Ectodermal cell (in vitro differentiated cells): ENCODE measurements around the gene GABRD.

Experiments used
- H3K27ac ChIP-seq: 2 replicates; pipeline ENCODE4 v1.7.0; 2013; ENCODE audit warnings: mild to moderate bottlenecking, low read depth, low read length; ENCODE audit not compliant: insufficient read depth, poor library complexity, severe bottlenecking
- H3K27me3 ChIP-seq: 2 replicates; pipeline ENCODE4 v1.7.0; 2013; ENCODE audit warnings: mild to moderate bottlenecking, low read length; ENCODE audit not compliant: insufficient read depth, control insufficient read depth, poor library complexity, severe bottlenecking
- H3K36me3 ChIP-seq: one replicate; pipeline ENCODE4 v1.7.0; 2013; ENCODE audit warnings: low read length; ENCODE audit not compliant: control insufficient read depth, insufficient read depth
- H3K4me1 ChIP-seq: one replicate; pipeline ENCODE4 v1.7.0; 2013; ENCODE audit warnings: low read length; ENCODE audit not compliant: control insufficient read depth, insufficient read depth
- H3K4me3 ChIP-seq: 2 replicates; pipeline ENCODE4 v1.7.0; 2013; ENCODE audit warnings: low read depth, low read length, control low read depth; ENCODE audit not compliant: insufficient read depth
- H3K9me3 ChIP-seq: 2 replicates; pipeline ENCODE4 v1.7.0; 2013; ENCODE audit warnings: mild to moderate bottlenecking, low read length, moderate library complexity; ENCODE audit not compliant: control insufficient read depth
- WGBS, 2 experiments: methylation state at CpG; one replicate each; pipeline ENCODE4 v1.1.7; 2013; ENCODE audit warnings: missing lambda C conversion rate in 2 of 2; 5-methylcytosine and 5-hydroxymethylcytosine counted together

Gene GABRD

GRCh38 chr1:2027961-2028583, 8.9 kb downstream of the GABRD start:
- H3K27ac ChIP-seq: no peak overlapping the region
- H3K9me3 ChIP-seq: no peaks in the 10 kb centered on the region
- 92% methylated on average over 46 of the region's 46 CpGs for WGBS, 2 experiments
- H3K4me3 ChIP-seq: no peak overlapping the region
- H3K4me1 ChIP-seq: peaks cover 12% of the 10 kb centered on the region
- no peaks in the 10 kb centered on the region for H3K27me3 ChIP-seq
- no peaks in the 10 kb centered on the region for H3K36me3 ChIP-seq

- Histone ChIP-seq H3K9me3 (no peaks in the 10 kb centered on the region), H3K27ac (no peak overlapping the region), H3K27me3 (no peaks in the 10 kb centered on the region), H3K36me3 (no peaks in the 10 kb centered on the region), H3K4me3 (no peak overlapping the region), H3K4me1 (peaks cover 14% of the 10 kb centered on the region)
- WGBS, 2 experiments: 95% methylated on average over 26 of the region's 26 CpGs
Observed at GRCh38 chr1:2028870-2029560, 9.9 kb downstream of the GABRD start.

GRCh38 chr1:2029561-2029960, 10.4 kb downstream of the GABRD start:
- Histone ChIP-seq H3K9me3 (no peaks in the 10 kb centered on the region), H3K36me3 (no peaks in the 10 kb centered on the region), H3K4me3 (no peak overlapping the region), H3K27ac (no peak overlapping the region), H3K27me3 (no peaks in the 10 kb centered on the region), H3K4me1 (peaks cover 14% of the 10 kb centered on the region)
- 96% methylated on average over 15 of the region's 15 CpGs for WGBS, 2 experiments

GRCh38 chr1:2030076-2030871, 11.1 kb downstream of the GABRD start:
- Histone ChIP-seq H3K4me1 (peaks cover 14% of the 10 kb centered on the region), H3K27me3 (no peaks in the 10 kb centered on the region), H3K4me3 (no peak overlapping the region), H3K27ac (no peak overlapping the region), H3K36me3 (no peaks in the 10 kb centered on the region), H3K9me3 (no peaks in the 10 kb centered on the region)
- WGBS, 2 experiments: 93% methylated on average over 42 of the region's 42 CpGs

- Histone ChIP-seq H3K36me3 (no peaks in the 10 kb centered on the region), H3K27ac (no peak overlapping the region), H3K27me3 (no peaks in the 10 kb centered on the region), H3K4me3 (no peak overlapping the region), H3K4me1 (peaks cover 14% of the 10 kb centered on the region), H3K9me3 (no peaks in the 10 kb centered on the region)
- WGBS, 2 experiments: 82% methylated on average over 33 of the region's 33 CpGs
Observed at GRCh38 chr1:2031546-2032540, 12.7 kb downstream of the GABRD start.

- H3K27me3 ChIP-seq: no peaks in the 10 kb centered on the region
- H3K4me1 ChIP-seq: peaks cover 14% of the 10 kb centered on the region
- 81 to 86% methylated on average over 14 of the region's 14 CpGs for WGBS, 2 experiments
- H3K9me3 ChIP-seq: no peaks in the 10 kb centered on the region
- H3K36me3 ChIP-seq: no peaks in the 10 kb centered on the region
- H3K4me3 ChIP-seq: no peak overlapping the region
- H3K27ac ChIP-seq: no peak overlapping the region
Observed at GRCh38 chr1:2032737-2033136, 13.6 kb downstream of the GABRD start.

GRCh38 chr1:2033165-2033564, 14.0 kb downstream of the GABRD start:
- Histone ChIP-seq H3K9me3 (no peaks in the 10 kb centered on the region), H3K27ac (no peak overlapping the region), H3K4me3 (no peak overlapping the region), H3K4me1 (peaks cover 14% of the 10 kb centered on the region), H3K36me3 (no peaks in the 10 kb centered on the region), H3K27me3 (no peaks in the 10 kb centered on the region)
- 88 to 90% methylated on average over 13 of the region's 13 CpGs for WGBS, 2 experiments

- no peak overlapping the region for H3K4me3 ChIP-seq
- no peaks in the 10 kb centered on the region for H3K36me3 ChIP-seq
- H3K9me3 ChIP-seq: no peaks in the 10 kb centered on the region
- 89 to 91% methylated on average over 15 of the region's 15 CpGs for WGBS, 2 experiments
- H3K27me3 ChIP-seq: no peaks in the 10 kb centered on the region
- H3K27ac ChIP-seq: no peak overlapping the region
- peaks cover 14% of the 10 kb centered on the region for H3K4me1 ChIP-seq
Observed at GRCh38 chr1:2036287-2036686, 17.1 kb downstream of the GABRD start.

- H3K27me3 ChIP-seq: no peaks in the 10 kb centered on the region
- no peak overlapping the region for H3K4me3 ChIP-seq
- no peaks in the 10 kb centered on the region for H3K36me3 ChIP-seq
- no peaks in the 10 kb centered on the region for H3K9me3 ChIP-seq
- WGBS, 2 experiments: 84 to 87% methylated on average over 18 of the region's 18 CpGs
- no peak overlapping the region for H3K27ac ChIP-seq
- peaks cover 9% of the 10 kb centered on the region for H3K4me1 ChIP-seq
Observed at GRCh38 chr1:2037314-2037979, 18.3 kb downstream of the GABRD start.
